ENCODE measurements around the gene DPCD.

DNA sequence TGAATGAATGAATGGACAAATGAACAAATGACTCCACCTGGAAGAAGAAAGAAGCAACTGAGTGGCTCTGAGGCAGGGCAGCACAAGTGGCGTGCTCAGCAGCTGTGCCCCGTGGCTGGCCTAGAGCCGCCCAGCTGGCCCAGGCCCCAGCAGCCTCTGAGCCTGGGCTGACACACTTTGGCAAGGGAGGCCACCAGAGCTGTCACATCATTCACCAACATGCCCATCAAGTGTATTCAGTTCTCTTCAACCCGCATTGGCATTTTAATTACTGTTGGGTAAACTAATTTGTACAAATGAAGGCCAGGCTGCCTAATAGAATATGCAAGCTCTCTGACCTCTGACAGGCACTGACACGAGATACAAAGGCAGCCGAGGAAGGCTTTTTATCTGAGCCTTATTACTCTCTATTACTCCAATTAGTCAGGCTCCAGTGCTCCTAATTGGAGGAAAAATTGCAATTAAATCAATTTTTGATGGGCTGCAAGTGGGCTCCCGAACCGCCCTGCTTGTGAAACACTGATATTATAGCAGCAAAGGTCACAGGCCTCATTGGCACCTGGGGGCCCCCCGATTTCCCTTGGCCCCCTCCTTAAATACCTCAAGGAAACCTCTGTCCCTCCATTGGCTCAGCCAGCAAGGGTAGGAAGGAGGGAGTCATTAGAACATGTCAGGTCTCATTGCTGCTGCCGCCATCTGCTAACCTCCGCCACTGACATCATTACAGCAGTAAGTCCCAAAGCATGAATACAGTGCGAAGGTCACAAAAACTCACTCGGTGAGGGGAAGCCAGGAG lies 41.9 kb downstream of the DPCD start:
- TF ChIP-seq CTCF (IDR thresholded peaks at IDR 0.05) (no peak), POLR2A (IDR thresholded peaks at IDR 0.05) (no peak)
